ENCODE measurements around the gene PLIN1.

PLIN1 gene

DNA sequence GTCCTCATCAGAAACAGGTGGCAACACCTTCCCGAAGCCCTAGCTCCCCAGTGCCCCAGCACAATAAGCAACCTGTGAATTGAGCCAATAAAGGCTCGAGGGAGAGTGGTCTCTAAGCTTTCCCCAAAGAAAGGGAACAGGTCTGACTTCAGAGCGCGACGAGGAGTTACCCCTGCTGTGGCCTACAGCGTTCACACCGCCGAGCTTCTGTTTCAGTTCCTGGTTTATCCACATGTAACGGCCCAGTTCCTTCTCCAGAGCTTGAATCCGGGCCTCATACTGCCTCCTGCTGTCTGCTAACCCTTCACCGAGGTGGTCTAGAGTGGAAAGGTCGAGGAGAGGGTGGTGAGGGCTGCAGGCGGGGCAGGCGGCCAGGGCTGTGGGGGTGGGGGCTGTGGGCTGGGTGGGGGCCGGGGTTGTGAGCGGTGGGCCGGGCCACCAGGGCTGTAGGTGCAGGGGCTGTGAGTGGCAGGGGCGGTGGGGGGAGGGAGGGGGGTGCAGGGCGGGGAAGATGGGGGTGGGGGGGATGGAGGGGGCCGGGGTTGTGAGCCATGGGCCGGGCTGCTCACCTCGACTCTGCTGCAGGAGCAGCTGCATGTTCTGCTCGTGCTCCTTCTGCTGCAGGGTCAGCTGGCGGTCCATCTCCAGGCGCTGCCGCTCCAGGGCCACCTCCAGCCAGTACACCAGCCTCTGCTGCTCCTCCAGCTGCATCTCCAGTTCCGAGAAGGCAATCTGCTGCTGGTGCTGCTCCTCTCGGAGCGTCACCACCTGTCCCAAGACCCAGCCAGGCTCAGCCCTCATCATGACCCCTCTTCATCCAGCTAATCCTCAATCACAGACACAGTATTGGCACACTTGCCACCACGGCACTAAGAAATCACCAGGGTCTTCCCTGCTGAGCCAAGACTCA is 50.1 kb downstream of the PLIN1 start:
- DNase-seq (ENCODE audit: low read depth in 3 of 3): no peak

DNA sequence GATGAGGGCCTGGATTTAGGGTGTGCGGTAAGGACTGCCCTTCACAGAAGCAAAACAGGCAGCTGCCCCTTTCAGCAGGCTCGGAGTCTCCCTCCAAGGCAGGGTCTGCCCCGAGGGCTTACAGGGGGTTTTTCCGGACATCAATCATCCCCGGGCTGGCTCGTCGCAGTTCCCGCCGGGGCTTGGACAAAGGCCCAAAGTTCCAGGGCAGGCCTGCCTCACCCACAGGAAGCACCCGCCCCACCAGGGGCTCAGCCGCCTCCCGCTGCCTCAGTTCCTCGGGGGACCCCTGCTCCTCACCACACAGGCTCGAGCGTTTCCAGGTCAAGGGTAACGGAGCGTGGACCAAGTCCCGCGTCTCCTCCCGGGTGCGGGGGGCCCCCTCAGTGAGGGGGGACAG is 50.9 kb downstream of the PLIN1 start:
- no peak for DNase-seq (ENCODE audit: low read depth in 3 of 3)

DNA sequence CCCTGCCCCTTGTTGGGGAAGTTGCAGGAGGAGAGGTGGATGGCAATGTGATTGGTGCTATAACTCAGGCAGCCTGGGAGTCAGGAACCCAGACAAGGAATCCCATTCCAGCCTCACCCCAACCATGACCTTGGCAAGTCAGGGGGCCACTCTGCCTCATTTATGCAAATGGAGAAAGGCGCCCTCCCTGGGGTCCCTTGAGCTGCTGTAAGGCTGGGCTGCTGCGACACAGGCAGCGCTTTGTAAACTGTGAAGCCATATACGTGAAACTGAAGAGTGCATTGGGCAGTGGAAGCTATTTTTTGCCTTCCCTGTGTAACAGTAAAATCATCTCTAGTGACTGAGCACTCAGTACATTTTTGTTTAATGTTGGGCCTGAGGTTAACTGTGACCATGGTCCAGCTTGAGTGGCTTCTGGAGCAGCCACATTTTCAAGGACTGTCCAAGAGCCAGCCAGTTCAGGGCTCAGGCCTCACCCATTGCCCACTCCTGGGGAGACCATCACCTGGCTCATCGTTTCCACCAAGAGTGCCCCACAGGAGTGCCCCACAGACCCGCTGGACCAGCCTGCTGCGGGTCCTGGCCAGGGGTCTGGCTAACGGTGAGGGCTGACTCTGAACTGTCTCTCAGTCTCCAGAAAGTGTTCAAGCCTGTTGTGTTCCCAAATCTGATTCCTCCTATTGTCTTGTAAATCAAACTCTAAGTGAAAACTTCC is 51.8 kb downstream of the PLIN1 start:
- no peak for DNase-seq (ENCODE audit: low read depth in 3 of 3)

DNA sequence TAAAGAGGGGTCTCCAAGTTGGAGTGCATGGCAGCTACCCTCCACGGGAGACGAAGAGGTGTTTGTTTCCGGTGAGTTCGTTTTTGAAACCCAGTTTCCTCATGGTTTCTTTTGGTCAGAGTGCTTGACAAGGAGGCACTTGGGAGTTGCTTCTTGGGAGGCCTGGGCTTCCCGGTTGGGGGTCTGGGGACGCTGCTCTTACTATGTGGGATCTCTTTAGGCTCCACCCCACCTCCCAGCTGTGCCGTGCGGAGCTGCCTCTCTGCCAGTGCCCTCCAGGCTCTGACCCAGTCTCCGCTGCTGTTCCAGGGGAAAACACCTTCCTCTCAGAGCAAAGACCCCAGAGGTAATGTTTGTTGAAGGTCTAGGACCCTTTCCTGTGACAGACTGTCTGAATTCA is 53.5 kb downstream of the PLIN1 start:
- DNase-seq (ENCODE audit: low read depth in 3 of 3): no peak

DNA sequence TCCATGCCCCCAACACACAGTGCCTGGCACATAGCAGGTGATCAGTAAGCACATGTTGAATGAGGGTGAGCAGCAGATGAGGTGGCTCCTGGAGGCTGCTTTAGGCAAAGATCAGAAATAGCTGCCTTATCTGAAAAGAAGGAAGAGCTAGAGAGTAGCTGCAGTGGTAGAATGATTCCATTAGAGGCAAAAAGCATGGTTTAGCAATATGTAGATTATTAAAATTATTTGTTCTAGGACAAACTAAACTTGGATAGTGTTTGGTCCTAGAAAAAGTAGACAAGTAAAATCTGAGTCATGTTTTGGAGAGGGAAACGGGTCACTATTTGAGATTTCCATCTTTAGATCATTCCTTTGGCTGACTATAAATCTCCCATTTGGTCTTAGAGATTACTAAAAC is 56.0 kb downstream of the PLIN1 start:
- no peak for DNase-seq (ENCODE audit: low read depth in 3 of 3)

DNA sequence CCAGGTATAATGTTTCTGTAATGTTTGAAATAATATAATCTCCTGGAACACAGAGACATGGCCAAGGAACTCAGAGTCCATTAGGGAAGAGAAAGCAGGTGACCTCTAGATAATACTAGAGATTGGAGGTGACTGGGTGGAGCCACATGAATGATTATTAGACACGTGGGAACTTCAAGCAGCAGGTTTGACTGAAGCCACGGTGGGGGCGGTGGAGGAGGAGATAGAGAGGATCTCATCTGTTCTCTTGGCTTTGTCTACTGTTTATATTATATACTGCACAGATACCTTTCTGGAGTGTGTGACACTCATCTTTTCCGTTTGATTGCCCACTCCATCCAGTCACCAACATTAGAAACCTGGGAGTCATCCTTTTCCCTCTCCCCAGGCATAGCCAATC is 57.6 kb downstream of the PLIN1 start:
- DNase-seq (ENCODE audit: low read depth in 3 of 3): no peak

DNA sequence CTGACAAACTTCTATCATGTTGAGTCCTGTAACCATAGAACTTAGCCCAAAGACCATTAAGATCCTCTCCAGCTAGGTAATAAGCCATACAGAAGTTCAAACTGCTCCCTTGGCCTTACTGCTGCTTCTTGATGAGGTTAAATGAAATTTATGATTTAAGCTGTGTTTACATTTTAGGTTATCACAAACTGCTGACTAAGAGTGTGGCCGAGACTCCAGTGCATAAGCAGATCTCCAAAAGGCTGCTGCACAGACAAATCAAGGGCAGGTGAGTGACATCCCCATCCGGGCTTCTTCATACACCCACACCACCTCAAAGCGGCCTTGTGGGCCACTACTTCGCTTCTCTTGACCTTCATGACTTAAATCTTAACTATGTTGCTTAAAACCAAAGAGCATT is 62.9 kb downstream of the PLIN1 start:
- no peak for DNase-seq (ENCODE audit: low read depth in 3 of 3)

DNA sequence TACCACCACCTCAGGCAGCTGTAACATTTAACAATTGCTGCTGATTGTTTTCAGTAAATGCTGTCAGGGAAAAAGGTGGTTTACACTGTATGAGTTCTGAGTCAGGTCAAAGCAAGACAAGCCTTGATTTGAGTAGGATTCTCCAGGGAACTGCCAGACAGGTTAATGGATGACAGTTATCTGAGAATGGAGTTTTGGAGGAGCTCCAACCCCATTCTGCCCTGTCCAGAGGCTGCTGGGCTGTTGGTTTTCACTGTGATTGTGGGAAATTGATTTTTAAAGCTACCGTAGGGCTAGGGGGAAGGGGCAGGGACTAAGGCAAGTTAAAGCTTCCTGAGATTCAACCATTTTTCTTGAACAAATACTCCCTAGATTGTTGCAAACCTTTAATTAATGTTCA is 64.0 kb downstream of the PLIN1 start:
- no peak for DNase-seq (ENCODE audit: low read depth in 3 of 3)
